HEK293 (cell line): ENCODE measurements around the gene UCMA.

Source experiments
- CTCF ChIP-seq: fragments of 450-650 bp; formaldehyde crosslinking; IDR thresholded peaks from 2 replicates; pipeline ENCODE4 v1.5.1; 2016; ENCODE audit warnings: missing biosample characterization, missing genetic modification characterization
- HOXC10 ChIP-seq: sonication (generic); formaldehyde crosslinking; IDR thresholded peaks from 2 replicates; pipeline ENCODE4 v1.8.1; 2023; ENCODE audit warnings: mild to moderate bottlenecking, missing genetic modification reagents
- KLF16 ChIP-seq: fragments of 450-650 bp; formaldehyde crosslinking; IDR thresholded peaks from 2 replicates; pipeline ENCODE4 v1.5.1; 2017; ENCODE audit warnings: missing biosample characterization, missing genetic modification characterization
- REST ChIP-seq: fragments of 450-650 bp; formaldehyde crosslinking; IDR thresholded peaks from 2 replicates; pipeline ENCODE4 v1.5.1; 2016; ENCODE audit warnings: missing biosample characterization, missing genetic modification characterization
- ZBTB1 ChIP-seq: fragments of 450-650 bp; formaldehyde crosslinking; IDR thresholded peaks from 2 replicates; pipeline ENCODE4 v1.5.1; 2016; ENCODE audit warnings: missing biosample characterization, missing genetic modification characterization
- ZBTB26 ChIP-seq: fragments of 450-650 bp; formaldehyde crosslinking; optimal IDR thresholded peaks from 2 replicates; pipeline ENCODE3; 2016; ENCODE audit warnings: missing biosample characterization, mild to moderate bottlenecking, missing genetic modification characterization
- ZFP3 ChIP-seq: fragments of 450-650 bp; formaldehyde crosslinking; IDR thresholded peaks from 2 replicates; pipeline ENCODE4 v1.5.1; 2016; ENCODE audit warnings: low read depth, missing biosample characterization, missing genetic modification characterization
- ZFP41 ChIP-seq: fragments of 450-650 bp; formaldehyde crosslinking; IDR thresholded peaks from 2 replicates; pipeline ENCODE4 v1.5.1; 2016; ENCODE audit warnings: missing biosample characterization, missing genetic modification characterization, borderline replicate concordance
- ZNF18 ChIP-seq: fragments of 450-650 bp; formaldehyde crosslinking; IDR thresholded peaks from 2 replicates; pipeline ENCODE4 v1.5.1; 2016; ENCODE audit warnings: missing biosample characterization, missing genetic modification characterization
- ZNF274 ChIP-seq, 2 experiments: fragments of 200-500 bp in 1 of 2; fragments of 450-650 bp in 1 of 2; sonication (Bioruptor generic) in 1 of 2; formaldehyde crosslinking in 1 of 2; IDR thresholded peaks; 2 replicates each; pipeline versions ENCODE4 v1.5.1 to v1.6.1; 2014 to 2016; ENCODE audit warnings: borderline replicate concordance in 1 of 2, inconsistent platforms in 1 of 2, low read length in 1 of 2, missing biosample characterization in 1 of 2, missing genetic modification characterization in 1 of 2
- ZNF558 ChIP-seq: fragments of 450-650 bp; formaldehyde crosslinking; IDR thresholded peaks from 2 replicates; pipeline ENCODE4 v1.5.1; 2016; ENCODE audit warnings: missing biosample characterization, missing genetic modification characterization
- ZNF837 ChIP-seq: fragments of 450-650 bp; formaldehyde crosslinking; IDR thresholded peaks from 2 replicates; pipeline ENCODE4 v1.5.1; 2016; ENCODE audit warnings: missing biosample characterization, missing genetic modification characterization

GRCh38 chr10:13183625-13184024, 50.5 kb downstream of the UCMA start:
- TF ChIP-seq CTCF (tag by site-specific recombination) (no peak), ZNF274 (IDR thresholded peaks at IDR 0.05; ENCODE audit: low read length) (no peak), ZNF274 (tag by site-specific recombination; IDR thresholded peaks at IDR 0.05; ENCODE audit: borderline replicate concordance) (no peak), REST (tag by site-specific recombination) (no peak), KLF16 (tag by site-specific recombination) (no peak), ZBTB26 (tag by site-specific recombination) (no peak), ZNF18 (tag by site-specific recombination) (no peak), ZFP3 (tag by site-specific recombination) (no peak), HOXC10 (CRISPR knock-in tag) (no peak), ZNF558 (tag by site-specific recombination) (no peak), ZNF837 (tag by site-specific recombination) (no peak), ZBTB1 (tag by site-specific recombination) (no peak), ZFP41 (tag by site-specific recombination) (no peak)
